ENCODE measurements around the gene ALG13.
"Not testable (repeated sequence)": the region's sequence is repeated elsewhere in the genome, so short reads cannot be mapped to it uniquely, and the experiment has no call there.

ALG13 gene

DNA sequence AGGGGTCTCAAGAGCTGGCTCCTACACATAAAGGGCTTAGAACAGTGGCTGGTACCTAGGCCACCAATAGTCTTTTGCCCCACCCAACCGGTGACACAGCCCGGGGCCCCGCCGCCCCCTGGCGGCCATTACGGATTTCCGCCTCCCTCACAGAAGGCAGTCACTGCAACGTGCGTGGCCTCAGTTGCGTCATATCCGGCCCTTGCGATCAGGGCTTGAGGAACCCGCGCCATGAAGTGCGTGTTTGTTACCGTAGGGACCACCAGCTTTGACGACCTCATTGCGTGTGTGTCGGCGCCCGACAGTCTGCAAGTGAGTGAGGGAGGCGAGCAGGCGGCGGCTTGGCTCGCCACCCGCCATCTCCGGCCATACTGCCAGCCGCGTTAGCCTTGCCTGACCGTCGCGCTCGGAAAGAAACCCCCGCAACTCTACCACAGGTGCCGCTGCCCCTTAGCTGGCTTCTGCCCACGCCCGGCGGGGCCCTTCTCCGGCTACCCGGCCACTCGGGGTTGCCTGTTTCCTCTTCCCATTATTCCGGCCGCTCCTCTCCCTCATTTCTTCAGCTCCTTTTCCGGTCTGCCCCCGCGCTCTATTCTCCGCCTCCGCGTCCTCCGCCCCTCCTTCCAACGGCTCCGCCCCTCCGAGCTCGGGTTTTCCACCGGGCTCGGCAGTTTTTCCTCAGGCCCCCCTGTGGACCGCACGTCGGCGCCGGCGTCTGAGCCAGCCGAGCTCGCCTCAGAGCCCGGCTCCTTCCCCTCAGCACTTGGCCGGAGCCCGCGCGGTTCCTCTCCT, at the start of gene ALG13:
Gene ALG13, plus strand, starts transcription at position 183 of the 792 bp plus-strand sequence. Its CDS starts 49 bp downstream, at position 232.
- peak; percentile 89 for DNase-seq (ENCODE audit: low spot score)

DNA sequence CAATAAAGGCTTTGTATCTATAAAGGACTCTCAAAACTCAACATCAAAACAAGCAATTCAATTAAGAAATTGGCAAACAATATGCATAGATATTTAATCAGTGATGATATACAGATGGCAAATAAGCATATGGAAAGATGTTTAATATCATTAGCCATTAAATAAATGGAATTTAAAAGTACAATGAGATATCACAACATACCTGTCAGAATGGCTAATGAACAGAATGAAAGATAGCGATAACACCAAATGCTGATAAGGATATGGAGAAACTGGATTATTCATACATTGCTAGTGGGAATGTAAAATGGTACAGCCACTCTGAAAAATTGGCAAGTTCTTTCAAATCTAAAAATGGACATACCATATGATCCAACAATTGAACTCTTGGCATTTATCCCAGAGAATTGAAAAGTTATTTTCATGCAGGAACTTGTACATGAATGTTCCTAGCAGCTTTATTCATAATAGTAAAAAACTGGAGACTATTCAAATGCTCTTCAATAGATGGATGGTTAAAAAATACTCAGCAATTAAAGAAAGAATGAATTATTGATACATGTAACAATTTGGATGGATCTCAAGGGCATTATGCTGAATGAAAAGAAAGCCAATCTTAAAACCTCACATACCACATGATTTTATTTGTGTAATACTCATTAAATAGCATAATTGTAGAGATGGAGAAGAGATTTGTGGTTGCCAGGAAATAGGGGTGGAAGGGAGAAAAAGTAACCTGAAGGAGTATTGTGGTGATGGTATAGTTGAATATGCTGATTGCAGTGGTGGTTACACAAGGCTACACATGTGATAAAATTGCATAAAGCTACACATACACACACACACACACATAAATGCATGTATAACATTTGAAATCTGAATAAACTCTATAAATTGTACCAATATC, 45.9 kb upstream of the ALG13 start:
- DNase-seq (ENCODE audit: low spot score): no peak

DNA sequence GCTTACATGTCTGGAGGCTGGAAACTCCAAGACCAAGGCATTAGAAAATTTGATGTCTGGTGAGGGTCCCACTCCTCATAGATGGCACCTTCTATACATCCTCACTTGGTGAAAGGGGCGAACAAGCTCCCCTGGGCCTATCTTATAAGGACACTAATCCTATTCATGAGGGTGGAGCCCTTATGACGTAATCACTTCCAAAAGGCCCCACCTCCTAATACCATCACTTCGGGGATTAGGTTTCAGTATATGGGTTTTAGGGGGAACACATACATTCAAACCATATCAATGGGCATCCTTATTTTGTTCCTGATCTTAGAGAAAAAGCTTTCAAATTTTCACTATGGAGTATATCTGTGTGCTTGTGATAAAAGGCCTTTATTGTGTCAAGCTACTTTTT, 39.0 kb upstream of the ALG13 start:
- no peak for DNase-seq (ENCODE audit: low spot score)

DNA sequence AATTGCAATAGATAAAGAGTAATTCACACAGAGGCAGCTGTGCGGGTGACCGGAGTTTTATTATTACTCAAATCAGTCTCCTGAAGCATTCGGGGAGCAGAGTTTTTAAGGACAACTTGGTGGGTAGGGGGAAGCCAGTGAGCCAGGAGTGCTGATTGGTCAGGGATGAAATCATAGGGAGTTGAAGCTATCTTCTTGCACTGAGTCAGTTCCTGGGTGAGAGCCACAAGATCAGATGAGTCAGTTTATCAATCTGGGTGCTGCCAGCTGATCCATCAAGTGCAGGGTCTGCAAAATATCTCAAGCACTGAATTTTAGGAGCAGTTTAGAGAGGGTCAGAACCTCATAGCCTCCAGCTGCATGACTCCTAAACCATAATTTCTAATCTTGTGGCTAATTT, 35.8 kb upstream of the ALG13 start:
- DNase-seq (ENCODE audit: low spot score): not testable (repeated sequence)

DNA sequence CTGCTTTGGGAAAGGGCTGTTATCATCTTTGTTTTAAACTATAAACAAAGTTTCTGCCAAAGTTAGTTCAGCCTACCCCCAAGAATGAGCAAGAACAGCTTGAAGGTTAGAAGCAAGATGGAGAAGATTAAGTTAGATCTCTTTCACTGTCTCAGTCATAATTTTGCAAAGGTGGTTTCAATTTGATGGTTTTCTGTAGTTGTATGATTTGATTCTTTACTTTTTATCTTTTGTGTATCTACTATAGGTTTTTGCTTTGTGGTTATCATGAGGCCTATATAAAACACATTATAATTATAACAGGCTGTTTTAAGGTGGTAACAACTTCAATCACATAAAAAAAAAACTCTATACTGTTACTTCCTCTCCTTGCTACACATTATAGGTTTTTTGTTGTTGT, 35.4 kb upstream of the ALG13 start:
- no peak for DNase-seq (ENCODE audit: low spot score)

DNA sequence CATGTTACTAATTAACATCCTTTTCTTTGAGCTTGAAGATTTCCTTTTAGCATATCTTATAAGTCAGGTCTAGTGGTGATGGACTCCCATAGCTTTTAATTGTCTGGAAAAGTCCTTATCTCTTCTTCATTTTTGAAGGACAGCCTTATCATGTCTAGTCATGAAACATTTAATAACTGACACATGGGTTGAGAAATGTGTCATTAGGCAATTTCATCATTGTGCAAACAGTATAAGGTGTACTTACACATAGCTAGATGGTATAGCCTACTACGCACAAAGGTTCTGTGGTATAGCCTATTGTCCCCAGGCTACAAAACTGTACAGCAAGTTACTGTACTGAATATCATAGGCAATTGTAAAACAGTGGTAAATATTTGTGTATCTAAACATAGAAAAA, 34.5 kb upstream of the ALG13 start:
- DNase-seq (ENCODE audit: low spot score): no peak

DNA sequence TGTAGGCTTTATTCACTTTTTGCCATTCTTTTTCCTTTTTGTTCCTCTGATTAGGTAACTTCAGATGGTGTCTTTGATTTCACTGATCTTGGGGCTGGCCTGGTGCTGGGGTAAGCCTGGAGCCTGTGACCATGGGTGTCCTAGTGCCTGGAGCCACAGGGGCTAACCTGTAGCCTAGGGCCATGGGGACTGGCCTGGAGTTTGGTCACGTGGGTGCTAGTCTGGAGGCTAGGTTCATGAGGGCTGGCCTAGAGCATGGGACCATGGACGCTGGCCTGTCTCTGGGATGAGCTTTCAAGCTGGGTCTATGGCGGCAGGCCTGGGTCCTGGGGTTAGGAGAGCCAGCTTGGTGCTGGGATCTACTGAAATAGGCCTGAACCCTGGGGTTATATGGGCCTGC, 32.2 kb upstream of the ALG13 start:
- DNase-seq (ENCODE audit: low spot score): no peak

DNA sequence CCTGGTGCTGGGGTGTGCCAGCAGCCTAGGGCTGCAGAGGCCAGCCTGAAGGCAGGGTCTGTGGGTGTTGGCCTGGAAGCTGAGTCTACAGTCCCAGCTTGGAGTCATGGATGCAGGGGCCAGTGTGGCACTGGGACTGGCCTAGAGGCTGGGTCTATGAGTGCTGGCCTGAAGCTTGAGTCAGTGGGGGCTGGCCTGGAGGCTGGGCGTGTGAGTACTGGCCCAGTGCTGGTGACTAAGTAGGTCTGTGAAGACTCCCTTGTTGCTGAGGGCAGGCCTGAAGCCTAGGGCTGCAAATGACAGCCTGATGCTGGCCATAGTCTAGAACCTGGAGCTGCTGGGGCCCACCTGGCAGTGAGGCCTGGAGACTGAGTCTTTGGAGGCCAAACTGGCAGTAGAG, 31.3 kb upstream of the ALG13 start:
- no peak for DNase-seq (ENCODE audit: low spot score)

DNA sequence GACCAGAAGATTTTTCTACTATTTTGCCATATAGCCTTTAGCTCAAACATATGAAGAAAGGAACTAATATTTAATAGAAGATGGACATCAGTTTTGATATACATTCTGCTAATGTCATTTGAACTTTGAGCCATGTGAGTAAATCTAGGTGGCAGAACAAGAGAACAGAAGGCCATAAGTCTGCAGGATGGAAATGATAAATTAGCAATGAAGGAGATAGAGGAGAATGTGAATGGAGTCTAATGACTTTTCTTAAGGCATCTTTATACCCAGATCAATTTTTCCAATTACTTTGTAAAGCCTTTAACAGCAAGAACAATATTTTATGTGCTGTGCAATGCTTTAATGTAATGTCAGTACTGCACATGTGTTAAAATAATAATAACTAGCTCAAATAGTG, 30.1 kb upstream of the ALG13 start:
- no peak for DNase-seq (ENCODE audit: low spot score)

DNA sequence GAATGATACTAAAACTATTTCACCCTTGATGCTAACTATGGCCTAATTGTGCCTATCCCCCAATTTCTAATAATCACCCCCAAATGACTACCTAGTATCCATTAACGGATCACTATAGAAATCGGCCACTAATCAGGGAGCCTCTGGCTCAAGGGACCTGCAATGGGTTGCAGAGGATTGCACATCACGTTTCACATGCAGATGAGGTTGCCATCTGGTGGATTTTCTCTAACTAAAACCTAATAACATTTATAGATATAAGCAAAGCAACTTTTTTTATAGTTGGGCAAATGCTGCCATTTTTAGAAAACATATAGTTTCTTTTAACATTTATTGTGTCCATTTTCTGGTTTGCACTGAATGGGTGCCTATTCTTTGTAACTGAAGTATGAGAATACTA, 28.3 kb upstream of the ALG13 start:
- DNase-seq (ENCODE audit: low spot score): no peak

DNA sequence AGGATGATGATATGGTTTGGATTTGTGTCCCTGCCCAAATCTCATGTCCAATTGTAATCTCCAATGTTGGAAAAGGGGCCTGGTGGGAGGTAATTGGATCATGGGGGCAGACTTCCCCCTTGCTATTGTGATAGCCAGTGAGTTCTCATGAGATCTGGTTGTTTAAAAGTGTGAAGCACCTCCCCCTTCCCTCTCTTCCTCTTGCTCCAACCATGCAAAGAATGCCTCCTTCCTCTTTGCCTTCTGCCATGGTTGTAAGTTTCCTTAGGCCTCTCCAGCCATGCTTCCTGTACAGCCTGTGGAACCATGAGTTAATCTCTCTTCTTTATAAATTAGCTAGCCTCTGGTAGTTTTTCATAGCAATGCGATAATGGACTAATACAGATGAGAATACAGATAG, 19.7 kb upstream of the ALG13 start:
- no peak for DNase-seq (ENCODE audit: low spot score)

DNA sequence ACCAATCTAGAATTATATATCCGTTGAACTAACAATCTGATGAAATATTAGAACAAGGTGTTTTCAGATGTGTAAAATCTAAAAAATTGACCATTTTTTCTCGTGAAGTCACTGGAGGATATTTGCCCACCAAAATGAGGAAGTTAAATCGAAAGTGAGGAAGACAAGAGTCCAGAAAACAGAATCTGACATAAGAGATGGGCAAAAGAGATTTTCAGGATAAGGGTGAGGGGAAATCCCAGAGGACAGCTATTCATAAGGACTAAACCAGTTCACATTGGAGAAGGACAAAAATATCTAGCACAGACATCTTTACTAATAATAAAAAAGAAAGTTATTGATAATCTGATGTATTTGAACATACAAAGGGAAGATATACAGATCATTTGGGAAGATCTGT, 18.7 kb upstream of the ALG13 start:
- DNase-seq (ENCODE audit: low spot score): no peak

DNA sequence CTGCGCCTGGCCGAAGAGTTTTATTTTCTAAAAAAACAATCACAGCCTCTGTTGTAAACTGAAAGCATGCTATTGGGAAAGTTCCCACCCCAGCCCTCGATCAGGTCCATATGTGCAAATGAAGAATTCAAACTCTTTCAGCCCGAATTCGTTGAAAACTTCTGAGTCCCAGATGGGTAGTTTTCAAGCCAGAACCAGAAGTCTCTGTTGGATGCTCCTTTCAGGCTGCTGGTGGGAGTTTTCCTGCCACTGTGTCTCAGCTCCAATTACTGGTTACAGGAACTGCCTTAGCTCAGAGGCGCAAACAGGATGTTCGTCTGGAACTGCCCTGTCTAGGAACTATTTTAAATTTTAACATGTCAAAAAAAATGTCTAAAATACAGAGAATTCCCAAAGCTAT, 9.3 kb upstream of the ALG13 start:
- DNase-seq (ENCODE audit: low spot score): no peak

DNA sequence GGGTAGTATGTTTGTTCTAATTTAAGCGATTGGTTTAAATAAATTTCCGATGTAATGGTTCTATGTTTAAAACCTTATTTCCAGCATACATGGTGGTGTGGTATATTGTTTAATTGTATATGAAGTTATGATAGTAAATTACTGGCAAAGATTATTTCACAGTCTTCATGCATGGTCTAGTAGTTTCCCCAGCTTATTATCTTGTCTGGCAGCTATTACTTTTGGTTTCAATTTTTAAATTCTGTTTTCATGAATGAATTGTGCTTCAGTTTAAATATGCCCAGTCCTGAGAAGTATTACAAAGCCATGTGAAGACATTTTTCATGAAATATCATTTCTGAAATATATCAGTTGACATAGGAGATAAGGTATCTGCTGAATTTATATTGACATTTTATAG, 6.3 kb downstream of the ALG13 start:
- no peak for DNase-seq (ENCODE audit: low spot score)

DNA sequence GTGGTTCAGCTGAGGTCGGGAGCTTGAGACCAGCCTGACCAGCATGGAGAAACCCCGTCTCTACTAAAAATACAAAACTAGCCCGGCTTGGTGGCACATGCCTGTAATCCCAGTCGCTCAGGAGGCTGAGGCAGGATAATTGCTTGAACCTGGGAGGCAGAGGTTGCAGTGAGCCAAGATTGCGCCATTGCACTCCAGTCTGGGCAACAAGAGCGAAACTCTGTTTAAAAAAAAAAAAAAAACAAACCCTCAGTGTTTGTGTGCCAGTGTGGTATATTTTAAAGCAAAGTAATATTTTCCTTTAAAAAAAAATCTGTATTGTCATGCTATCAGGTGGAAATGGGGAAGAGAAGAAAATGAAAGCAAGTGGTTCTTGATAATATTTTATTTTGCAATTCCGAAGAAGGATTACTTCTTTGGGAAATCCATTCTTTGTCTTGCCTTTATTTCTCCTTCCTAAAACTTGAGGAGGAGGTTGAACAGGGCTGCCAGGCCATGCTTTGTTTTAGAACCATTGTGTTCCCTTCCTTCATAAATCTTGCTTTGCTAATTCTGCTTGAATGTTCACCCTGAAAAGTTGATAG, 14.4 kb downstream of the ALG13 start:
- no peak for DNase-seq (ENCODE audit: low spot score)

DNA sequence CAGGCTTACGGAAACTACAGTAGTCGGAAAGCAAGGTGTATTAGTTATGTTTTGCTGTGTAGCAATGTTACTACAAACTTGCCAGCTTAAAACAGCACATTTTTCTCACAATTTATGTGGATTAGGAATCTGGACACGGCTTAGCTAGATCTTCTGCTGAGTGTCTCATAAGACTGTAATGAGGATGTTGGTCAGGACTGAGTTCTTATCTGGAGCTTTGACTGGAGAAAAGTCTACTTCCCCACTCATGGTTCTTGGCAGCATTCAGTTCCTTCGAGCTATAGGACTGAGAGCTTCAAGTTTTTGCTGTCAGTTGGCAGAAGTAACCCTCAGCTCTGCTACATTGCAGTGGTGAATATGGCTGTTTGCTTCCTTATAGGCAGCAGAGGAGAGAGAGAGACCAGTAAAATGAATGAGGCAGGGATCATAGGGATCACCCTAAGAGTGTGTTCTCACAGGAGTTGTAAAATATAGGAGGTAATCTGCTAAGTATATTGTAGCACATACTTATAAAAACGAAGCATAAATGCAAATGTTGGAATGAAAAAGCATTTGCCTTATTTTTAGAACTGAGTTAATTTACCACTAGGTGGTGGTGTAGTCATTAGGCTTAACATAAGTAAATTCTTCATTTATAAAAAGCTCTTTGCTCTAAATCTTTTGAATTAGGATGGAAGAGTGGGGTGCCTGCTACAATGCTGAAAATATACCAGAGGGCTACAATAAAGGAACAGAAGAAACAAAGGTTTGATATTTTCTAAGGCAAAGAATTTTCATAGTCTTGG, 38.6 kb downstream of the ALG13 start:
- no peak for DNase-seq (ENCODE audit: low spot score)

DNA sequence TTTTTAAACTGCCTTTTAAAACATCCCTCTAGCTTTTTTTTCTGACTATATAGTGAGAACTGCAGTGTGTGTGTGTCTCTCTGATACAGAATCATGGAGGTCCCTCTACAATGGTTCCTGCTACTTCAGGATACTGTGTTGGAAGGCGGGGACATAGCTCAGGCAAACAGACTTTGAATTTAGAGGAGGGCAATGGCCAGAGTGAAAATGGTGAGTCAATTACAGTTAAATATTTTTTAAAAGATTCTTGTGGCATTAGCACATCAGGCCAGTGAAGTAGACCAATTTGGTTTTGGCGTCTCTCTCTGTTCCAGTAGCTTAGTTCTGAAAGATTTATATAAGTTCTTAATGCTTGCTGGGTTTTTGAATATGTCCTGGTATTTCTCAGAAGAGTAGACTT, 47.1 kb downstream of the ALG13 start:
- DNase-seq (ENCODE audit: low spot score): no peak

DNA sequence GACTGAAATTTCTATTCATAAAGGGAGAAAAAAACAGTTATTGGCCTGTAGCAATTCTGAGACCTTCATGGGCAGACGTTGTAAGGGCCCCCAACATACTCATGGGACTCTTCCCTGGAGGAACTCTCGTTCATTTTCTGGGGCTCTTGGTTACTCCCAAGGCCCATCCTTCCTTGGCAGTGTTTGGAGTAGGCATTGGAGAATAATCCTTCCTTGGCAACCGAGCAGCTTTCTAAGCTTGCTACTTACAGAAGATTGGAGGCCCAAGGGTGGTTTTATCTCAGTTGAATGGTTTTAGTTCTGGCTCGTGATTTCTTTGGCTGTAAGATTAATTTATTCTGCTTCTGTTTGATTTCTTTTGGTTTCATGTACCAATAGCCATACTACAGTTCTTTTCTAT, 50.4 kb downstream of the ALG13 start:
- no peak for DNase-seq (ENCODE audit: low spot score)

DNA sequence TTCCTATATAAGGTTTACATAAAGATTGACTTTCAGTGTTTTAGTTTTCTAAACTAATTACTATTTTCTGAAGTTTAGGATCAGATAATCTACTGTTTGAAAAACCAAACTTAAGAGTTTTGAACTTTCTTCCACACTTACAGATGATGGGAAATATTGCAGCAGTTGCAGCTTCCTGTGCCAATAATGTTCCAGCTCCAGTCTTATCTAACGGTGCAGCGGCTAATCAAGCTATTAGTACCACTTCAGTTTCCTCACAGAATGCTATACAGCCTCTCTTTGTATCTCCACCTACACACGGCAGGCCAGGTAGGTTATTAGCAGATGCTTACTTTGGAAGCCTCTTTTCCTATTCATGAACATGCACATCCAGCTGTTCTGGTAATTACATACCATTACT, 55.6 kb downstream of the ALG13 start:
- DNase-seq (ENCODE audit: low spot score): no peak

DNA sequence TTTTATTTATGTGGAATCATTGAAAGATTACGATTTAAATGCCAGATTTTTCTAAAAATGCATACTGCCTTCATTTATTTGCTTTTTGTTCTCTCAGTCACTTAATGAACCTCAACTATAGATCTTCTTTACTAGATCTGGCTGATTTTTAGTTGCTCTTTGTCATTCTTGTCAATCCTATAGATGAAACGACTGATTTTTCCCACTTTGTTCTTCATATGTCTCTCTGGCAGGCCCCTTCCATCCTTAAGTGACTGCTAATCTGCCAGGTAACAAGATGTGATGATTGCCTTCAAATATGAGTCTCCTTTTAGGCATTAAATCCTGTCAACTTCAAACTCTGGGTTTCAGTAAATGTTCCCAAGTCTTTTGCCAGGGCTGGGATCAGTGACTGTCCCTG, 61.0 kb downstream of the ALG13 start:
- no peak for DNase-seq (ENCODE audit: low spot score)

DNA sequence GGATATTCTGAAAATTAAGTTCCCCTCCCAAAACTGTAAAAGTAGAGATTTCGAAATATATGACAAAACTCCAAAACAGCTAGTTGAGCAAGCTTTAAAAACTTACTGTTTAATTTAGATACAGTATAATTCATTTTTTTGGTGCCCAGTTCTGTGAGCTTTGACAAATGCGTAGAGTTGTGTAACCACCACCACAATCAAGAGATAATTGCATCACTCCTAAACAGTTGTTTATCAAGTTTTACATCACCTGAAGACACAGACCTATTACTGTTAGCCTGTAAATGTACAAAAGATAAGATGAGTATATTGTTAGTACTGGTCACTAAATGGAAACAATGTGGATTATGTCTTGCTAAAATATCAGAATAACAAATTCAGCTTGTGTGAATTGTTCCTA, 62.3 kb downstream of the ALG13 start:
- DNase-seq (ENCODE audit: low spot score): no peak

DNA sequence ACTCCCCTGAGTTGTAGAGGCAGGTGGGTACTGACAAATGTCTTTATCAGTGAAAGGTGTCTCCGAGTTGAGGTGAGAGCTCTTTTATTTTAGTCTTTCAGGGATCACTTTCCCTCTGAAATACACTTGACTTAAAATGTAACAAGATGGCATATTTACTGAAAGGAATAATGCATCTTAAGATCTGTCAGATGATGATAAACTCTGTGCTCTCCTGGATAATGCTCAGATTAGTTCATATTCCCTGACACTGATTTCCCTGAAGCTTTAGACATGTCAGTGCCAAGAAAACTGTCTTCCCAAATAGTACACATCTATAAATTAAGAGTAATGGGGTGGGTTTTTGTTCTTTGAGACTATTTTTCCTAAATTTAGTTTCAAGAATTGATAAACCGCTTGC, 75.5 kb downstream of the ALG13 start:
- DNase-seq (ENCODE audit: low spot score): no peak
